ENCODE measurements around the gene OR6C4.

GRCh38 chr12:55582066-55582465 is 32.7 kb downstream of the OR6C4 start:
- TF ChIP-seq YY1 (IDR thresholded peaks at IDR 0.05; ENCODE audit: insufficient read depth, insufficient read length) (no peak), SUZ12 (IDR thresholded peaks at IDR 0.05; ENCODE audit: extremely low read depth, insufficient read depth, insufficient read length) (no peak), ZNF274 (IDR thresholded peaks at IDR 0.05; ENCODE audit: low read depth, low read length) (no peak)

Measured in NT2/D1 (cell line).